Measurements from ENCODE around the gene TMEM87B.
"Not testable (repeated sequence)": the region's sequence is repeated elsewhere in the genome, so short reads cannot be mapped to it uniquely, and the experiment has no call there.

Gene TMEM87B

DNA sequence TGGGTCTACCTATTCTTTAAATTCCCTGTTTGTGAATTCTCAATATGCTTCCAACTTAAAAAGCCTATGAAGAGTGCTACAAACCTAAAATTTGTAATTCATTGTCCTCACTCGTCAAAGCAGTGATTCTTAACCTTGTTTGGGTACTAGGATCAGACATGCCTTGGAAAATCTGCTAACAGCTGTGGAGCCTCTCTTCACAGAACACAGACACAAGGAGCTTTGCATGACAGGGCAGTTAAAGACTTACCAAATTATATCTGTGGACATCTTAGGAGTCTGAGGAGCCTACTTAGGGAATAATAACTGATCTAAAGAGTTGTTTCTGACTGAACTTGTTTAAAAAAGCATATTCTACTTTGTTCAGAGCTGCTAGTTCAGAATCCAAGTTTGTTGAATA lies 38.1 kb downstream of the TMEM87B start:
- Histone ChIP-seq H3K4me3 (ENCODE audit: low read depth in 1 of 2, low read length in 2 of 2) (no peak overlapping the region), H3K36me3 (ENCODE audit: insufficient read depth, low read length) (peaks cover 19% of the 10 kb centered on the region), H3K27ac (ENCODE audit: low read depth, low read length) (no peak overlapping the region)

DNA sequence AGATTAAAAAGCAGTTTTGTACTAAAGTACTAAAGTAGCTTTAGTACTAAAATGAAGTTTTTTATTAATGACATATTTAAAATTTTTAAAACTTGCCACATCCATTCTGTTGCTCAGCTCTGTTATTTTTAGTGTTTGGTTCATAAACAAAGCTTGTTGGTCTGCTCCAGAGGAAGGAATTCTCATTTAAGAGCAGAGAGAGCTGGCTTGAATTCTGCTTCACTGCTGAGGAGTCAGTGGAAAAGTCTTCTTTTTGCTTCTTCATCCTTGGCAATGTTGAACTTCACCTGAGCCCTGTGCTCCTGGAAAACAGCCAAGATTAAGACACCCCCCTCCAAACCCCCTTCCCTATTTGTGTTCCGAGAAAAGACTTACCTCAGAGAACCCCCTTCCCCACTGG lies 40.6 kb downstream of the TMEM87B start:
- Histone ChIP-seq H3K36me3 (ENCODE audit: insufficient read depth, low read length) (peaks cover 17% of the 10 kb centered on the region), H3K9me3 (ENCODE audit: low read length) (no peaks in the 10 kb centered on the region), H3K27ac (ENCODE audit: low read depth, low read length) (no peak overlapping the region), H3K9ac (ENCODE audit: low read length) (no peak overlapping the region), H3K27me3 (ENCODE audit: control insufficient read depth in 1 of 2, insufficient read depth in 2 of 2, low read length in 2 of 2) (no peaks in the 10 kb centered on the region), H3K4me1 (ENCODE audit: insufficient read depth, low read length) (no peaks in the 10 kb centered on the region), H3K4me3 (ENCODE audit: low read depth in 1 of 2, low read length in 2 of 2) (no peak overlapping the region)

More for the DNA sequence above, 38.1 kb downstream of the TMEM87B start:
- H3K4me1 ChIP-seq (ENCODE audit: insufficient read depth, low read length), result no peaks in the 10 kb centered on the region
- no peaks in the 10 kb centered on the region for H3K27me3 ChIP-seq (ENCODE audit: control insufficient read depth in 1 of 2, insufficient read depth in 2 of 2, low read length in 2 of 2)
- no peak overlapping the region for H3K9ac ChIP-seq (ENCODE audit: low read length)
- H3K9me3 ChIP-seq (ENCODE audit: low read length), result no peaks in the 10 kb centered on the region

DNA sequence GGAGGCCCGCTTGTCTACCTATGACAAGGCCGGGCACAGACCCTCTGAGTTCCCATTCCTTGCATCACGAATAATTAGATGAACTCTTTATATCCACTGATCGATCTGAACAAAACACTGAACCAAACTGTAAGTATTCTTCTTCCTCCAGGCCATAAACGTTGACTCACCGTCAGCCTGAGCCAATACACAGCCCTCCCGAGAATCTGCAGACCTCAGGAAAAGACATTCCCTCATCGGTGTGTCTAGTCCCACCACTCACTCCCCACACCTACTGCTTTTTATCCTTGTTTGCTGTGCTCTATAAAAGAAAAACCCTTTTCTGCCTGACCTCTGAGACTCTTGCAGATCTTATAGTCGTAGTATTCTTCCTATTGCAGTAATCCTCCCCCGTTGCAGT lies 41.0 kb downstream of the TMEM87B start:
- Histone ChIP-seq H3K27me3 (ENCODE audit: control insufficient read depth in 1 of 2, insufficient read depth in 2 of 2, low read length in 2 of 2) (no peaks in the 10 kb centered on the region), H3K27ac (ENCODE audit: low read depth, low read length) (no peak overlapping the region), H3K4me3 (ENCODE audit: low read depth in 1 of 2, low read length in 2 of 2) (no peak overlapping the region), H3K36me3 (ENCODE audit: insufficient read depth, low read length) (peaks cover 17% of the 10 kb centered on the region), H3K4me1 (ENCODE audit: insufficient read depth, low read length) (no peaks in the 10 kb centered on the region), H3K9ac (ENCODE audit: low read length) (no peak overlapping the region), H3K9me3 (ENCODE audit: low read length) (no peaks in the 10 kb centered on the region)

DNA sequence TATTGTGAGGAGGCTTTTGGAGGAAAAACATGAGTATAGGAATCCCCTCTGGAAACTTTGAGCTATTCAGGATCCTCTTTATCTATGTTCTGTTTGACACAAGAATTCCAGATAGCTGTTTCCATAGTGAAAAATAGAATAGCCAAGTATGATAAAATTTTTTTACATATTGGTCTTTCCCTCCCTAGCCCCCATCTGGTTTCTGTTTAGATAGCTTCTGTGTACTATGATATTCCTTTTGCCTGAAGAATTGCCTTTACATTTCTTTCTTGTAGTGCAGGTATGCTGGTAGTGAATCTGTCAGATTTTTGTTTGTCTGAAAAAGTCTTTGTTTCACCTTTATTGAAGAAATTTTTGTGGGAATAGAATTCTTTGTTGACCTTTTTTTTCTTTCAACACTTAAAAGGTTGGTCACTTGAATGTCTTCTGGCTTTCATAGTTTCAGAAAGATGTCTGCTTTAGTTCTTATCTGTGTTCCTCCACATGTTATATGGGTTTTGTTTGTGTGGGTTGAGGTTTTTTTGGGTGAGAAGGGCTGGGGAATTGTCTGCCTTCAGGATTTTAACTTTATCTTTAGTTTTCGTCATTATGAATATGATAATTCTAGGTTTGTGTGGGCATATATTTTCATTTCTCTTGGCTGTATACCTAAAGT lies 53.2 kb downstream of the TMEM87B start:
- Histone ChIP-seq H3K27ac (ENCODE audit: low read depth, low read length) (no peak overlapping the region), H3K4me3 (ENCODE audit: low read depth in 1 of 2, low read length in 2 of 2) (no peak overlapping the region), H3K27me3 (ENCODE audit: control insufficient read depth in 1 of 2, insufficient read depth in 2 of 2, low read length in 2 of 2) (no peaks in the 10 kb centered on the region), H3K36me3 (ENCODE audit: insufficient read depth, low read length) (peaks cover 9% of the 10 kb centered on the region), H3K9me3 (ENCODE audit: low read length) (no peaks in the 10 kb centered on the region), H3K4me1 (ENCODE audit: insufficient read depth, low read length) (no peaks in the 10 kb centered on the region), H3K9ac (ENCODE audit: low read length) (no peak overlapping the region)

DNA sequence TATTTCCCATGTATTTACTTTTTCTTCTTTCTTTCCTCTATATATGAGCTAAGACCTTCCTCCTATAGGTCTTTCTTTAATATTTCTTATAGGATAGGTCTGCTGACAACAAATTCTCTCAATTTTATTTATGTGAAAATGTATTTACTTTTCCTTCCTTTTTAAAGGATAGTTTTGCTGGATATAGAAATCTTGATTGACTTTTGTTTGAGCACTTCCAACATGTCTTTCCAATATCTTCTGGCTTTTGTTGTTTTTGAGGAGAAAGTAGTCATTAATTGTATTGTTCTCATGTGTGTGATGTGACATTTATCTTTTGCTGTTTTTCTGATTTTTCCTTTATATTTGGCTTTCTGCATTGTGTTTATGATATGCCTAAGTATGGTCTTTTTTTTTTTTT lies 54.2 kb downstream of the TMEM87B start:
- Histone ChIP-seq H3K27ac (ENCODE audit: low read depth, low read length) (no peak overlapping the region), H3K36me3 (ENCODE audit: insufficient read depth, low read length) (peaks cover 10% of the 10 kb centered on the region), H3K27me3 (ENCODE audit: control insufficient read depth in 1 of 2, insufficient read depth in 2 of 2, low read length in 2 of 2) (no peaks in the 10 kb centered on the region), H3K9ac (ENCODE audit: low read length) (no peak overlapping the region), H3K9me3 (ENCODE audit: low read length) (no peaks in the 10 kb centered on the region), H3K4me3 (ENCODE audit: low read depth in 1 of 2, low read length in 2 of 2) (no peak overlapping the region), H3K4me1 (ENCODE audit: insufficient read depth, low read length) (no peaks in the 10 kb centered on the region)

DNA sequence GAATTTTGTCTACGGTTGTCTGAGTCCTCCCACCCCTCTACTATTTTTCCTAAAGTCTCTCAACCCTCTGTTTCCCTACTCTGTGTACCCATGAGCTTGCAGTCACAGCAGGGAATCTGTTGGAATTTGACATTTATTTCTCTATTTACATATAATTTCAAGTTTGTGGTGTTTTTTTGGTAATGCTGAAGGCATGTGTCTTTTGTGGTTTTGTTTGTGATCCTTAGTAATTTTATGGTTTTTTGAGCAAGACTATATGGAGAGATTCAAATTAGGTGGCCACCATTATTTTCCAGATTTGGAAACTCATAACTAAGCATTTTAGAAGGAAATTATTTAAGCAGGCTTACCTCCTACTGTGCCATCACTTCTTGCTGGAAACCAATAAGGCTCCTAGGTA lies 55.9 kb downstream of the TMEM87B start:
- no peak overlapping the region for H3K27ac ChIP-seq (ENCODE audit: low read depth, low read length)
- peaks cover 10% of the 10 kb centered on the region for H3K36me3 ChIP-seq (ENCODE audit: insufficient read depth, low read length)
- H3K4me1 ChIP-seq (ENCODE audit: insufficient read depth, low read length), result no peaks in the 10 kb centered on the region
- no peak overlapping the region for H3K4me3 ChIP-seq (ENCODE audit: low read depth in 1 of 2, low read length in 2 of 2)
- H3K9ac ChIP-seq (ENCODE audit: low read length), result no peak overlapping the region
- H3K9me3 ChIP-seq (ENCODE audit: low read length), result no peaks in the 10 kb centered on the region
- H3K27me3 ChIP-seq (ENCODE audit: control insufficient read depth in 1 of 2, insufficient read depth in 2 of 2, low read length in 2 of 2), result no peaks in the 10 kb centered on the region

DNA sequence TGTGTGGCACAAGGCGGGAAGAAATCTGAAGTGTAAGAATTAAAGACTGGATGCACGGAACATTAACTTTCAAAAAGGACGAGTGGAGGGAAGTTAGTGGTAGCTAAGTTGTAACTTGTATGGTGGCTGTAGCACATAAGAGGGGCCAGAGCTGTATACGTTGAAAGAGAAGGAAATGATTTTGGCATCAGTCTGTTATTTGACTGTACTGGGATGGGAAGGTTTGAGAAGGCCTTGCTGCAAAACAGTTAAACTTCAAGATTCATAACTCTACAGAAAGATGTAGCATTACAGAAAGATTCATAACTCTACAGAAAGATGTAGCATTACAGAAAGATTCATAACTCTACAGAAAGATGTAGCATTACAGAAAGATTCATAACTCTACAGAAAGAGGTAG lies 58.3 kb downstream of the TMEM87B start:
- not testable (repeated sequence) for H3K9ac ChIP-seq (ENCODE audit: low read length); H3K9me3 ChIP-seq (ENCODE audit: low read length)
- peaks cover 15% of the 10 kb centered on the region for H3K36me3 ChIP-seq (ENCODE audit: insufficient read depth, low read length)

DNA sequence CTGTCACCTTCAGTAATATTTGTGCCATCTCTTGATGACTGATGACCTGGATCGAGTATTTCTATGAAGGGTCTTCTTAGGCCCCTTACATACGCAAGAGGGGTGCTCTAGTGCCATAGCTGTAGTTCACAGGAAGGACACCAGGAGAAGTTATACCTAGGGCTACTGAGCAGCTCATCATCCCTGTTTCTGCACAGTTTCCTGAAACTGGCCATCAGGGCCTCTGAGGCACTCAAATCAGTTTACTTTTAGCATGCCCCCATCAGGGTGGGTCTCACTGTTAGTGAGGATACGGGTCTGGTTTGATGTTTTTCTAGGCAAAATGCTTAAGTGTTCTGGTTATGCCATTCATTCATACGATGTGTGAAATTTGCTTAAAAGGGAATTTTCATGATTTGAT lies 63.1 kb downstream of the TMEM87B start:
- H3K9ac ChIP-seq (ENCODE audit: low read length), result no peak overlapping the region
- H3K4me3 ChIP-seq (ENCODE audit: low read depth in 1 of 2, low read length in 2 of 2), result no peak overlapping the region
- no peaks in the 10 kb centered on the region for H3K4me1 ChIP-seq (ENCODE audit: insufficient read depth, low read length)
- H3K27me3 ChIP-seq (ENCODE audit: control insufficient read depth in 1 of 2, insufficient read depth in 2 of 2, low read length in 2 of 2), result no peaks in the 10 kb centered on the region
- peaks cover 7% of the 10 kb centered on the region for H3K36me3 ChIP-seq (ENCODE audit: insufficient read depth, low read length)
- H3K9me3 ChIP-seq (ENCODE audit: low read length), result no peaks in the 10 kb centered on the region
- H3K27ac ChIP-seq (ENCODE audit: low read depth, low read length), result no peak overlapping the region

More for the DNA sequence above, 58.3 kb downstream of the TMEM87B start:
- H3K4me1 ChIP-seq (ENCODE audit: insufficient read depth, low read length); H3K27me3 ChIP-seq (ENCODE audit: control insufficient read depth in 1 of 2, insufficient read depth in 2 of 2, low read length in 2 of 2); H3K4me3 ChIP-seq (ENCODE audit: low read depth in 1 of 2, low read length in 2 of 2); H3K27ac ChIP-seq (ENCODE audit: low read depth, low read length): not testable (repeated sequence)

DNA sequence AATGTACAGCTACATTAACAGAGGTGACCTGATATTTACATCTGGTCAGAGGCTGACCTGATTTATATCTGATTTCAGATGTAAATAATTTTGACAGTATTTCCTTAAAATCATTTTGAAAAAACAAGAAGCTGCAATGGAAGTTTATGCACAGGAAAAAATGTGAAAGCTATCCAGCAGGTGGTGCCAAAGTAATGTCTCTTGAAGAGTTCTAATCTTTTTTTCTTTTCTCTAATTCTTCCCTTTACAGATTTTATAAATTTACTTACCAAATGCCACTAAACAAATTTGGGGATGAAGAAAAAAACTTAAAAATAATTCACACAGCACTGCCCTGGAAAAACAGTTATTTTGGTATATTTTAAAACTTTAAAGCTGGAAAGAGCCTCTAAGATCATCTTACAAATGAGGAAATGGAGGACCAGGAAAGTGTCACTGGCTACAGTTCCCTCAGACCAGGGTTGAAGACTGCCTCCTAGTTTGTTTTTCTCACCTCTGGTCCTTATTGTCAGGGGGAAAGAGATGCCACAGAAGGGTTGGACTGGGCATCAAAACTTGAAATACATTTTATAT lies 66.7 kb downstream of the TMEM87B start:
- Histone ChIP-seq H3K4me1 (ENCODE audit: insufficient read depth, low read length) (no peaks in the 10 kb centered on the region), H3K27me3 (ENCODE audit: control insufficient read depth in 1 of 2, insufficient read depth in 2 of 2, low read length in 2 of 2) (no peaks in the 10 kb centered on the region), H3K27ac (ENCODE audit: low read depth, low read length) (no peak overlapping the region), H3K4me3 (ENCODE audit: low read depth in 1 of 2, low read length in 2 of 2) (no peak overlapping the region), H3K9me3 (ENCODE audit: low read length) (no peaks in the 10 kb centered on the region), H3K36me3 (ENCODE audit: insufficient read depth, low read length) (peaks cover 5% of the 10 kb centered on the region), H3K9ac (ENCODE audit: low read length) (no peak overlapping the region)

DNA sequence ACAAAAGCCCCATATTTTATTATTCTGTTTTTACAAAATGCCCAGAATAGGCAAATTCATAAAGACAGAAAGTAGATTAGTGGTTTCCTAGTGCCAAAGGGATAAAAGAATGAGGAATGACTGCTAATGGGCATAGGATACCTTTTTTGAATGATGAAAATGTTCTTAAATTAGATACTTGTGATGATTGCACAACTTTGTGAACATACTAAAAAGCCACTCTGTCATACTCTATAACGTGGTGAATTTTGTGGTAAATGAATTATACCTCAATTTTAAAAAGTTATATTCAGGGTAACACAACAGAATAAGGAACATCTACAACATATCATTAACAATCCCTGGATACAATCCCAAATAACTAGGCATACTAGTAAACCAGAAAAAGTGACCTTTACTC lies 74.0 kb downstream of the TMEM87B start:
- Histone ChIP-seq H3K4me1 (ENCODE audit: insufficient read depth, low read length) (no peaks in the 10 kb centered on the region), H3K36me3 (ENCODE audit: insufficient read depth, low read length) (no peaks in the 10 kb centered on the region), H3K9ac (ENCODE audit: low read length) (no peak overlapping the region), H3K27me3 (ENCODE audit: control insufficient read depth in 1 of 2, insufficient read depth in 2 of 2, low read length in 2 of 2) (no peaks in the 10 kb centered on the region), H3K27ac (ENCODE audit: low read depth, low read length) (no peak overlapping the region), H3K4me3 (ENCODE audit: low read depth in 1 of 2, low read length in 2 of 2) (no peak overlapping the region), H3K9me3 (ENCODE audit: low read length) (no peaks in the 10 kb centered on the region)

DNA sequence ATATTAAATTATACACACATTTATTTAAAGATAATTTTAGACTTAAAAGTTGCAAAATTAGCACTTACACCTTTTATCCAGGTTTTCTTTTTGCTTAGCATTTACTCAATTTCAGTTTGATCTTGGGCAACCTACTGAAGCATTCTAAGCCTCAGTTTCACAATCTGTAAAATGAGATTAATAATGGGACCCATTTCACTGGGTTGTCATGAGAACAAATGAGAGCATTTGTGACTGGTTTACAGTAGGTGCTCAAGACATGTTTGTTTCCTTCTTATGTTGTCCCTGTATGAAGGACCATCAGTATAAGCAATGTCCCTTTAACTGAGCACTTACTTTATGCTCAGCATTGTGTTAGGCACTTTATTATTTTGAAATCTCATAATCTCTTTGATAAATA lies 78.3 kb downstream of the TMEM87B start:
- no peak overlapping the region for H3K9ac ChIP-seq (ENCODE audit: low read length)
- H3K4me1 ChIP-seq (ENCODE audit: insufficient read depth, low read length), result no peaks in the 10 kb centered on the region
- H3K27ac ChIP-seq (ENCODE audit: low read depth, low read length), result no peak overlapping the region
- no peaks in the 10 kb centered on the region for H3K9me3 ChIP-seq (ENCODE audit: low read length)
- H3K4me3 ChIP-seq (ENCODE audit: low read depth in 1 of 2, low read length in 2 of 2), result no peak overlapping the region
- no peaks in the 10 kb centered on the region for H3K36me3 ChIP-seq (ENCODE audit: insufficient read depth, low read length)
- peaks cover 5 to 6% of the 10 kb centered on the region in 2 donors for H3K27me3 ChIP-seq (ENCODE audit: control insufficient read depth in 1 of 2, insufficient read depth in 2 of 2, low read length in 2 of 2)

DNA sequence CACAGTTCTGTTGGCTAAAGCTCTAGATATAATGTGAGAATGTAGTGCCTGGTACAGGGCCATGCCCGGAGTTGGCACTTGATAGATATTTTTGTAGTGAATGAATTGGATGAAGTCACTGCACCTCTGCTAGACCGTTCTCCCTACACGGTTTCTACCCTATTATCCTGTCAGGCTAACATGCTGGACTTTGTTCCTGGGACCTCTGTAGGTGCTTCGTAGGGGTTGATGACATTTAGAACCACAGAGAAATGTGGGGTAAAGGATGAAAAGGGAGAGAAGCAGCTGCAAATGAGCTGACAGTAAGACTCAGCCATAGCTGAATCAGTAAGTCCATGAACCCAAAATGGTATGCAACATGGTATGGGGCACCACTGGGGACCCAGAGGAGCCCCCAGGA lies 79.1 kb downstream of the TMEM87B start:
- H3K27ac ChIP-seq (ENCODE audit: low read depth, low read length), result no peak overlapping the region
- no peaks in the 10 kb centered on the region for H3K36me3 ChIP-seq (ENCODE audit: insufficient read depth, low read length)
- H3K9me3 ChIP-seq (ENCODE audit: low read length), result no peaks in the 10 kb centered on the region
- H3K4me3 ChIP-seq (ENCODE audit: low read depth in 1 of 2, low read length in 2 of 2), result no peak overlapping the region
- H3K27me3 ChIP-seq (ENCODE audit: control insufficient read depth in 1 of 2, insufficient read depth in 2 of 2, low read length in 2 of 2), result peaks cover 5 to 6% of the 10 kb centered on the region in 2 donors
- H3K4me1 ChIP-seq (ENCODE audit: insufficient read depth, low read length), result no peaks in the 10 kb centered on the region
- H3K9ac ChIP-seq (ENCODE audit: low read length), result no peak overlapping the region
